Measurements from ENCODE around the gene RSPH3.

RSPH3 gene

GRCh38 chr6:158924499-158925455 lies 75.2 kb downstream of the RSPH3 start:
- no peak for DNase-seq

DNA sequence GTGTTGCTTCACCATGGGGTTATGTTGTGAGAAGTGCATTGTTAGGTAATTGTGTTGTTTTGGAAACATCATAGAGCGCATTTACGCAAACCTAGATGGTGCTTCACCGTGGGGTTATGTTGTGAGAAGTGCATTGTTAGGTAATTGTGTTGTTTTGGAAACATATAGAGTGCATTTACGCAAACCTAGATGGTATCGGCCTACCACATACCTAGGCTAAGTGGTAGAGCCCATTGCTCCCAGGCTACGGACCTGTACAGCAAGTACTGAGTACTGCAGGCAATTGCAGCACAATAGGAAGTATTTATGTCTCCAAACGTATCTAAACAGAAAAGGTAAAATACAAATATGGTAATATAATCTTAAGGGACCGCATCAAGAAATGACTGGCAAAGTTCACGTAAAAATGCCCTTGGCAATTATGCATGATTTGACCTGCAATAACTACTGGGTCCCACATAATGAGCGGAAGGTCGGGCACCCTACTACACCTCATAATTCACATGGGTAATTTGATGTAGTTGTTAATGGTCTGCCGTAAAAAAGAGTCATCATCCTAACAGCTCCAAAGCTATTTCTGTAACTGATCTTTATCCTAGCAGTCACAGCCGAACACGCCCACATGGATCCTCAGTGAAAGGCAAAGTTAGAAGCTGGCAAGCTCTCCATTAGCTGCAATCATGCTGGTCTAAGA lies 76.0 kb downstream of the RSPH3 start:
- DNase-seq, result no peak
